ENCODE measurements around the gene SYT8.

The SYT8 gene

GRCh38 chr11:1819074-1819473, 15.7 kb upstream of the SYT8 start:
- no peak for DNase-seq (ENCODE audit: low spot score)

GRCh38 chr11:1820463-1821325, 14.1 kb upstream of the SYT8 start:
- no peak for DNase-seq (ENCODE audit: low spot score)

- no peak for DNase-seq (ENCODE audit: low spot score)
Measured at GRCh38 chr11:1821562-1821961, 13.2 kb upstream of the SYT8 start.

GRCh38 chr11:1822648-1823375, 12.0 kb upstream of the SYT8 start:
- DNase-seq (ENCODE audit: low spot score) = no peak

- no peak for DNase-seq (ENCODE audit: low spot score)
Measured at GRCh38 chr11:1823376-1824220, 11.2 kb upstream of the SYT8 start.

GRCh38 chr11:1824221-1825038, 10.4 kb upstream of the SYT8 start:
- DNase-seq (ENCODE audit: low spot score) = no peak

- DNase-seq (ENCODE audit: low spot score) = peak; percentile 11
Measured at GRCh38 chr11:1825039-1825740, 9.6 kb upstream of the SYT8 start.

- no peak for DNase-seq (ENCODE audit: low spot score)
Measured at GRCh38 chr11:1825785-1826451, 8.9 kb upstream of the SYT8 start.

GRCh38 chr11:1826552-1827094, 8.2 kb upstream of the SYT8 start:
- peak; percentile 4 for DNase-seq (ENCODE audit: low spot score)

- DNase-seq (ENCODE audit: low spot score) = no peak
Measured at GRCh38 chr11:1827095-1827813, 7.5 kb upstream of the SYT8 start.

GRCh38 chr11:1827931-1828330, 6.9 kb upstream of the SYT8 start:
- no peak for DNase-seq (ENCODE audit: low spot score)

GRCh38 chr11:1828542-1828941, 6.2 kb upstream of the SYT8 start:
- DNase-seq (ENCODE audit: low spot score) = no peak

- DNase-seq (ENCODE audit: low spot score) = no peak
Measured at GRCh38 chr11:1829039-1829820, 5.6 kb upstream of the SYT8 start.

- no peak for DNase-seq (ENCODE audit: low spot score)
Measured at GRCh38 chr11:1830004-1830321, 4.8 kb upstream of the SYT8 start.

- DNase-seq (ENCODE audit: low spot score) = no peak
Measured at GRCh38 chr11:1830322-1831223, 4.2 kb upstream of the SYT8 start.

GRCh38 chr11:1831338-1832210, 3.2 kb upstream of the SYT8 start:
- DNase-seq (ENCODE audit: low spot score) = no peak
